Measurements from ENCODE around the gene HEATR5B.

The HEATR5B gene

DNA sequence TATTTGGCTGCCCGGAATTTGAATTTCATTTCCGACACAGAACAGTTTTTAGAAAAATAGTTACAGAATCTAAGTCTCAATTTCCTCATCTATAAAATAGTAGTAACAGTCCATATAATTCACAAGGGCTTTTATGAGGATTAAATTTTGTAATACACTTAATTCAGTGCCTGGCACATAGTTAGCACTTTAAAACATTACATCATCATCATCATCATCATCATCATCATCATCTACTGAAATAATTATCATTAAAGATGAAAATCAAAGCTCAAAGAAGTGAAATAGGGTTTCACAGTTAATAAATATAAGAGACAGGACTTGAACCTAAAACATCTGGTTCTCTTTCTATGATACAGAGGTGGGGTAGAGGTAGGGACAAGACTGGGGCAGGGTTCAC lies 13.2 kb downstream of the HEATR5B start:
- TF ChIP-seq MYC (IDR thresholded peaks at IDR 0.05; ENCODE audit: low read depth, low read length) (no peak), CTCF (IDR thresholded peaks at IDR 0.05; ENCODE audit: low read depth, low read length) (no peak), POLR2A (IDR thresholded peaks at IDR 0.05; ENCODE audit: extremely low read depth, insufficient read length) (no peak)
- TF ChIP-seq, protein P1, sequence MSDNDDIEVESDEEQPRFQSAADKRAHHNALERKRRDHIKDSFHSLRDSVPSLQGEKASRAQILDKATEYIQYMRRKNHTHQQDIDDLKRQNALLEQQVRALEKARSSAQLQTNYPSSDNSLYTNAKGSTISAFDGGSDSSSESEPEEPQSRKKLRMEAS (IDR thresholded peaks at IDR 0.05; ENCODE audit: low read depth, low read length), result no peak
- H3K4me3 ChIP-seq (ENCODE audit: low read depth, low read length), result no peak overlapping the region
- no peak for DNase-seq (ENCODE audit: low read depth)

DNA sequence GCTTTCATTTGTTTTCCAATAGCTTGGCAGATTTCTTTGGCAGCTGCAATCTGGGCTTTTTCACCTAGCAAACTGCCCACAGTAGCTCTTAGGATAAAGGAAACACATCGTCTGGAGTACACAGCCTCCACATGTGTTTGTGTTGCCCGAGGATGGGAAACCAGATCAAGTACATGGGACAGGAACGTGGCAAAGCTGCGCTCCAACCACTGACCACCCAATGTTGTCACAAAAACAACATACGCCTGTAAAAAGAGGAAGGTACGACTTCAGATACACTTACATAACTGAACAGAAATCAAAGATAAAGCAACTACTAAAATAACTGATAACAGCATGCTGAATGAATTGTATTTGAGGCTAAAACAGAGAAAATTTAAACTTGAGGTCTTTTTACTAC lies 15.5 kb downstream of the HEATR5B start:
- H3K4me3 ChIP-seq (ENCODE audit: low read depth, low read length), result no peak overlapping the region
- peak; percentile 4 for DNase-seq (ENCODE audit: low read depth)
- TF ChIP-seq MYC (IDR thresholded peaks at IDR 0.05; ENCODE audit: low read depth, low read length) (no peak), CTCF (IDR thresholded peaks at IDR 0.05; ENCODE audit: low read depth, low read length) (no peak), POLR2A (IDR thresholded peaks at IDR 0.05; ENCODE audit: extremely low read depth, insufficient read length) (no peak)
- TF ChIP-seq, protein P1 (IDR thresholded peaks at IDR 0.05; ENCODE audit: low read depth, low read length), result no peak

DNA sequence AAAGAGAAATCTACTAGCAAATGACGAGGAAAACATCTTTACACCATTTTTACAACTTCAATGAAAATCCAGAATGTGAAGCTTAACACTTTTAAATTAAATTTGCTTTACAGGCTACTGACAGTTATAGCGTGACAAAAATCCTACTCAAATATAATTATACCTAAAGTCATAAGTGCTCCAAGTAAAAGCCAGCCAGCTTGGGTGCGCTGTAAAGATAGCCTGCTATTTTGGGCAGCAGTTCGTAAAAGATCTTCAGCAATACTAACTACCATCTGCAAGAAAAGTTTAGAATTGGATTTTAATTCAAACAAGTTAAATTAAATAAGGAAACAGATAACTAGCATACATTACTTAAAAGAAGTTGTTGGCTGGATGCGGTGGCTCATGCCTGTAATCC lies 22.4 kb downstream of the HEATR5B start:
- TF ChIP-seq POLR2A (IDR thresholded peaks at IDR 0.05; ENCODE audit: extremely low read depth, insufficient read length), result no peak
- no peak for TF ChIP-seq CTCF (IDR thresholded peaks at IDR 0.05; ENCODE audit: low read depth, low read length)
- TF ChIP-seq, protein P1 (IDR thresholded peaks at IDR 0.05; ENCODE audit: low read depth, low read length), result no peak
- no peak for TF ChIP-seq MYC (IDR thresholded peaks at IDR 0.05; ENCODE audit: low read depth, low read length)
- DNase-seq (ENCODE audit: low read depth), result no peak
- no peak overlapping the region for H3K4me3 ChIP-seq (ENCODE audit: low read depth, low read length)

GRCh38 chr2:37061013-37061711 lies 23.0 kb downstream of the HEATR5B start:
- no peak for DNase-seq (ENCODE audit: low read depth)
- TF ChIP-seq MYC (IDR thresholded peaks at IDR 0.05; ENCODE audit: low read depth, low read length) (no peak), POLR2A (IDR thresholded peaks at IDR 0.05; ENCODE audit: extremely low read depth, insufficient read length) (no peak), CTCF (IDR thresholded peaks at IDR 0.05; ENCODE audit: low read depth, low read length) (no peak)
- TF ChIP-seq, protein P1 (IDR thresholded peaks at IDR 0.05; ENCODE audit: low read depth, low read length), result no peak
- no peak overlapping the region for H3K4me3 ChIP-seq (ENCODE audit: low read depth, low read length)

GRCh38 chr2:37060446-37060845 lies 23.7 kb downstream of the HEATR5B start:
- no peak for DNase-seq (ENCODE audit: low read depth)
- H3K4me3 ChIP-seq (ENCODE audit: low read depth, low read length), result no peak overlapping the region
- TF ChIP-seq CTCF (IDR thresholded peaks at IDR 0.05; ENCODE audit: low read depth, low read length) (no peak), POLR2A (IDR thresholded peaks at IDR 0.05; ENCODE audit: extremely low read depth, insufficient read length) (no peak)

DNA sequence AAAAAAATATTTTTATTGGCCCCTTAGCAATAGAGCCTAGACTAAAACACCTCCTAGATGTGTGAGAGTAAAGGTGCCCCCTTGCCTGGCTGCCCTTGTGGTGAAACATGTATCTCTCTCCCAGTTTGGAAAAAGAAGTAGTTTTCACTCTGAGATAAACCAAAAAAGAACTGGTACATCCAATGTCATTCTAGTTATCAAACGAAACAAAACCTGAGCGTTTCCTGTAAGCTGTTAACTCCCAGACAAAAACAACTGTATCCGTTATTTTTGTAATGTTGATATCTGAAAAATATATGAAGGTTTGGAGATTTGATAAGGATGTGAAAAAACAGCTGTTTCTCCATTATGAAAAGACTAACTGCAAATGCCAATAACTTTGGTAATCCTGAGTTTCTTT lies 24.3 kb downstream of the HEATR5B start:
- no peak for TF ChIP-seq MYC (IDR thresholded peaks at IDR 0.05; ENCODE audit: low read depth, low read length)
- TF ChIP-seq, protein P1 (IDR thresholded peaks at IDR 0.05; ENCODE audit: low read depth, low read length), result no peak
- no peak for TF ChIP-seq POLR2A (IDR thresholded peaks at IDR 0.05; ENCODE audit: extremely low read depth, insufficient read length)
- TF ChIP-seq CTCF (IDR thresholded peaks at IDR 0.05; ENCODE audit: low read depth, low read length), result no peak
- no peak for DNase-seq (ENCODE audit: low read depth)
- no peak overlapping the region for H3K4me3 ChIP-seq (ENCODE audit: low read depth, low read length)
